Natural killer cell (primary cell): ENCODE results near the gene FLRT1. TPM values are rescaled to one million over a fixed set of nuclear protein-coding genes. Genes with fewer than 3 reads are reported as not detected.

Experiments
- ATAC-seq, 3 donors: fragments of 150-1000 bp in 2 of 3; fragments of 200-7000 bp in 1 of 3; cut with Tn5 transposase; 1 replicate in 1 of 3; 2 replicates in 2 of 3; pipeline ENCODE4 v1.10.0; 2021; ENCODE audit warnings: mild to moderate bottlenecking in 2 of 3, moderate library complexity in 2 of 3
- DNase-seq, 2 donors: peaks; one replicate each; pipeline versions ENCODE4 v3.0.0 to v3.0.0-alpha.2; 2013 to 2021; ENCODE audit warnings: mixed read lengths in 1 of 2
- H3K27ac ChIP-seq: one replicate; pipeline ENCODE4 v1.5.1; 2013; ENCODE audit warnings: mild to moderate bottlenecking, low read length
- H3K27me3 ChIP-seq: one replicate; pipeline ENCODE4 v1.6.1; 2013; ENCODE audit warnings: low read length; ENCODE audit not compliant: control insufficient read depth, insufficient read depth
- H3K36me3 ChIP-seq: one replicate; pipeline ENCODE4 v1.6.1; 2013; ENCODE audit warnings: low read length; ENCODE audit not compliant: control insufficient read depth, insufficient read depth
- H3K4me1 ChIP-seq: one replicate; pipeline ENCODE4 v1.6.1; 2013; ENCODE audit warnings: low read length; ENCODE audit not compliant: control insufficient read depth, insufficient read depth
- H3K4me3 ChIP-seq: one replicate; pipeline ENCODE4 v1.5.1; 2013; ENCODE audit warnings: low read length
- H3K9me3 ChIP-seq: one replicate; pipeline ENCODE4 v1.6.1; 2013; ENCODE audit warnings: low read length; ENCODE audit not compliant: control insufficient read depth, insufficient read depth
- H3K27ac Mint-ChIP-seq, 2 donors: one replicate each; pipeline ENCODE4 v1.8.0; 2022; ENCODE audit warnings: mild to moderate bottlenecking in 2 of 2, mixed read lengths in 2 of 2, moderate library complexity in 1 of 2
- H3K27me3 Mint-ChIP-seq, 2 donors: one replicate each; pipeline ENCODE4 v1.8.0; 2022; ENCODE audit warnings: low read depth in 2 of 2, mixed read lengths in 2 of 2
- H3K36me3 Mint-ChIP-seq: one replicate; pipeline ENCODE4 v1.8.0; 2022; ENCODE audit warnings: mixed read lengths
- H3K4me1 Mint-ChIP-seq, 2 donors: one replicate each; pipeline ENCODE4 v1.8.0; 2022; ENCODE audit warnings: mixed read lengths in 2 of 2
- H3K4me3 Mint-ChIP-seq: one replicate; pipeline ENCODE4 v1.8.0; 2022; ENCODE audit warnings: mild to moderate bottlenecking, moderate library complexity, mixed read lengths
- H3K9me3 Mint-ChIP-seq, 2 donors: one replicate each; pipeline ENCODE4 v1.8.0; 2022; ENCODE audit warnings: mixed read lengths in 2 of 2
- CTCF ChIP-seq: fragments of 200-600 bp; IDR thresholded peaks from one replicate; pipeline ENCODE4 v1.8.0; 2022; ENCODE audit warnings: antibody characterized with exemption
- WGBS: methylation state at CpG from one replicate; pipeline ENCODE4 v1.1.7; 2013; ENCODE audit warnings: missing lambda C conversion rate; ENCODE audit not compliant: insufficient coverage; 5-methylcytosine and 5-hydroxymethylcytosine counted together
- intact Hi-C: fragments of 100-400 bp; cut with micrococcal nuclease; formaldehyde crosslinking; loops from one replicate; pipeline ENCODE4 v1.14.2; 2022
- total RNA-seq, 4 donors: library from RNA; stranded (reverse); fragments of 120-200 nt in 1 of 4; gene quantifications; one replicate each; pipeline versions ENCODE4 v1.2.3 to v1.2.4, GENCODE V29; 2013 to 2022

FLRT1 gene
- total RNA-seq, 3 donors from 2014 or later (not counting 1 experiment from before 2014, with no cell fraction given), result not detected

GRCh38 chr11:64070314-64070681 is 34.6 kb downstream of the FLRT1 start:
- Histone ChIP-seq H3K36me3 (no peaks in the 10 kb centered on the region), H3K27ac (no peak overlapping the region), H3K4me3 (no peak overlapping the region), H3K4me1 (peaks cover 7% of the 10 kb centered on the region), H3K9me3 (no peaks in the 10 kb centered on the region), H3K27me3 (no peaks in the 10 kb centered on the region)
- DNase-seq (no peak), ATAC-seq (no peak)
- no peaks in the 10 kb centered on the region for H3K4me1 Mint-ChIP-seq
- intact Hi-C loops, result no loop called here
- H3K36me3 Mint-ChIP-seq, result no peaks in the 10 kb centered on the region
- H3K4me3 Mint-ChIP-seq, result no peak overlapping the region
- WGBS, result 86% methylated on average over 12 of the region's 12 CpGs
- no peak for TF ChIP-seq CTCF
- no peak overlapping the region for H3K27ac Mint-ChIP-seq
- no peaks in the 10 kb centered on the region for H3K27me3 Mint-ChIP-seq
- H3K9me3 Mint-ChIP-seq, result no peaks in the 10 kb centered on the region

- H3K9me3 Mint-ChIP-seq, result no peaks in the 10 kb centered on the region
- no peaks in the 10 kb centered on the region for H3K27me3 Mint-ChIP-seq
- ATAC-seq (no peak), DNase-seq (no peak)
- Histone ChIP-seq H3K4me1 (peaks cover 7% of the 10 kb centered on the region), H3K36me3 (no peaks in the 10 kb centered on the region), H3K27ac (no peak overlapping the region), H3K4me3 (no peak overlapping the region), H3K27me3 (no peaks in the 10 kb centered on the region), H3K9me3 (no peaks in the 10 kb centered on the region)
- H3K27ac Mint-ChIP-seq, result no peak overlapping the region
- H3K36me3 Mint-ChIP-seq, result no peaks in the 10 kb centered on the region
- TF ChIP-seq CTCF, result no peak
- WGBS, result 94% methylated on average over 20 of the region's 20 CpGs
- H3K4me1 Mint-ChIP-seq, result no peaks in the 10 kb centered on the region
- no peak overlapping the region for H3K4me3 Mint-ChIP-seq
- intact Hi-C loops, result no loop called here
Observed at GRCh38 chr11:64071849-64072248, 36.1 kb downstream of the FLRT1 start.

GRCh38 chr11:64072403-64072802 is 36.7 kb downstream of the FLRT1 start:
- 91% methylated on average over 7 of the region's 8 CpGs for WGBS
- no peaks in the 10 kb centered on the region for H3K9me3 ChIP-seq
- Mint-ChIP-seq H3K4me3 (no peak overlapping the region), H3K36me3 (no peaks in the 10 kb centered on the region), H3K4me1 (no peaks in the 10 kb centered on the region), H3K9me3 (no peaks in the 10 kb centered on the region), H3K27me3 (no peaks in the 10 kb centered on the region), H3K27ac (no peak overlapping the region)
- H3K4me1 ChIP-seq, result peaks cover 7% of the 10 kb centered on the region
- no peaks in the 10 kb centered on the region for H3K36me3 ChIP-seq
- no peak overlapping the region for H3K4me3 ChIP-seq
- intact Hi-C loops, result no loop called here
- no peaks in the 10 kb centered on the region for H3K27me3 ChIP-seq
- H3K27ac ChIP-seq, result no peak overlapping the region
- no peak for DNase-seq
- no peak for ATAC-seq
- TF ChIP-seq CTCF, result no peak

GRCh38 chr11:64072871-64073270 is 37.1 kb downstream of the FLRT1 start:
- H3K4me1 Mint-ChIP-seq, result no peaks in the 10 kb centered on the region
- H3K36me3 ChIP-seq, result no peaks in the 10 kb centered on the region
- H3K27ac Mint-ChIP-seq, result no peak overlapping the region
- no peaks in the 10 kb centered on the region for H3K36me3 Mint-ChIP-seq
- intact Hi-C loops, result no loop called here
- H3K27ac ChIP-seq, result no peak overlapping the region
- TF ChIP-seq CTCF, result no peak
- no peaks in the 10 kb centered on the region for H3K9me3 ChIP-seq
- H3K4me3 Mint-ChIP-seq, result no peak overlapping the region
- no peaks in the 10 kb centered on the region for H3K27me3 Mint-ChIP-seq
- H3K9me3 Mint-ChIP-seq, result no peaks in the 10 kb centered on the region
- ATAC-seq (no peak), DNase-seq (no peak)
- no peak overlapping the region for H3K4me3 ChIP-seq
- no peaks in the 10 kb centered on the region for H3K27me3 ChIP-seq
- WGBS, result 91% methylated on average over 9 of the region's 9 CpGs
- H3K4me1 ChIP-seq, result peaks cover 7% of the 10 kb centered on the region
